Motor neuron (in vitro differentiated cells): ENCODE measurements around the gene RBM12. TPM values are rescaled to one million over a fixed set of nuclear protein-coding genes. Genes with fewer than 3 reads are reported as not detected.

Experiments
- ATAC-seq, 8 experiments: fragments of 200-7000 bp; cut with Tn5 transposase; replicated peaks in 6 of 8; 2 replicates each; pipeline ENCODE4 v1.8.0; 2021; ENCODE audit warnings: mild to moderate bottlenecking in 8 of 8, moderate library complexity in 8 of 8
- H3K27ac ChIP-seq, 2 donors: fragments of 250-450 bp; sonication (Bioruptor Pico); 2 replicates each; pipeline ENCODE4 v1.9.0; 2021; ENCODE audit warnings: antibody characterized with exemption in 2 of 2, mild to moderate bottlenecking in 2 of 2, moderate library complexity in 1 of 2
- H3K4me1 ChIP-seq, 2 donors: fragments of 250-450 bp; sonication (Bioruptor Pico); replicated peaks in 1 of 2; 2 replicates each; pipeline ENCODE4 v1.6.1; 2021; ENCODE audit warnings: antibody characterized with exemption in 2 of 2, mild to moderate bottlenecking in 2 of 2, moderate library complexity in 1 of 2
- H3K4me3 ChIP-seq, 5 donors: fragments of 250-450 bp; sonication (Bioruptor Pico); 2 replicates each; pipeline ENCODE4 v1.9.0; 2021; ENCODE audit warnings: antibody characterized with exemption in 5 of 5, mild to moderate bottlenecking in 5 of 5, moderate library complexity in 4 of 5
- WGBS, 10 experiments: fragments of 450-650 bp; shearing (Covaris generic); methylation state at CpG; one replicate each; pipeline ENCODE4 v1.0.0; 2022; 5-methylcytosine and 5-hydroxymethylcytosine counted together
- in situ Hi-C, 9 experiments: fragments of 400-800 bp; cut with MboI; loops; one replicate each; pipeline ENCODE4 v1.15.0; 2021; ENCODE audit warnings: low sequenced_read_pairs in 9 of 9, low pct_unique_long_range_greater_than_20kb in 2 of 9; ENCODE audit not compliant: unreplicated experiment in 9 of 9
- total RNA-seq, 8 experiments: library from RNA; unstranded; fragments of 300-600 nt; gene quantifications; 2 replicates each; pipeline versions ENCODE4 v1.2.3 to v1.2.4, GENCODE V29; 2022

RBM12 gene
- total RNA-seq, 8 experiments from 2014 or later = 33.1 to 98.0 (median 51.1) TPM

DNA sequence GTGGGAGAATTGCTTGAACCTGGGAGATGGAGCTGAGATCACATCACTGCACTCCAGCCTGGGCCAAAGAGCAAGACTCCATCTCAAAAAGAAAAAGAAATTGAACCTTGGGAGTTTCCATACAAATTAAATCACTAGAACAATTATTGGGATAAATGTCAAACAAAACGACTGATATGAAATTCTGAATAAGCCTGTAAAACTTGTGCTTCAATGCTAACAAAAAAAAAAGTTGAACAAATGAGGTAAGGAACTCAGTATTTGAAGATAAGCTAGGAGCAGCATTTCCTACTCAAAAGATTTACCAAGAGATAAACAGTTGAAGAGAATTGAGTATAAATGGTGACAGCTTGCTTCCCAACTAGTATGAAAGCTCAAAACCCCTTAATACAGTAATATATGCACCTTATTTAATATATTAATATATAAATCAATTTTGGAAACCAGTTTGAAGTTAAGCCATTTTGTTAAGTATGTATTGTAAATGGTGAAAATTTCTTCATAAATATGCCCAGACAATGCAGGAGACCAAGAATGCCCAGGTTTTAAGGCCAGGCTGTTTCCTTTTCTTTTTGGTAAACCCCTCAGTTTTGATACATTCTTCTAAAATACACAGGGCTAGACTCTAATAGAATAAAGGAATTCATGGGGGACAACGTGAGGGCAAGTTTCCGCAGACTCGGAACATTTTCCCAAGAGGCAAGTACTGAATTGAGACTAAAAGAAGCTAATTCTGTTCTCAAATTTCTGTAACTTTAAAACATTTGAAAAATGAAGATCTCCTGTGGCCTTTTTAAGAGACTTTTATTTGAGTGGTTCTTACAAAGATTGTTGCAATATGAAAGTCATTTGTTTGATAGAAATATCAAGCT is 38.4 kb upstream of the RBM12 start:
- Histone ChIP-seq H3K4me1 (peaks cover 7 to 9% of the 10 kb centered on the region in 2 donors), H3K27ac (no peak overlapping the region), H3K4me3 (no peak overlapping the region)
- ATAC-seq = no peak
- in situ Hi-C loops = loop anchor here in 1 of 9 experiments (25.0 kb wide), 1 partner anchor 184 kb away; no protein-coding TSS in a partner anchor
- 29 to 100% (median 71%) methylated on average over 1 to 4 of the region's 4 CpGs for WGBS, 10 experiments

DNA sequence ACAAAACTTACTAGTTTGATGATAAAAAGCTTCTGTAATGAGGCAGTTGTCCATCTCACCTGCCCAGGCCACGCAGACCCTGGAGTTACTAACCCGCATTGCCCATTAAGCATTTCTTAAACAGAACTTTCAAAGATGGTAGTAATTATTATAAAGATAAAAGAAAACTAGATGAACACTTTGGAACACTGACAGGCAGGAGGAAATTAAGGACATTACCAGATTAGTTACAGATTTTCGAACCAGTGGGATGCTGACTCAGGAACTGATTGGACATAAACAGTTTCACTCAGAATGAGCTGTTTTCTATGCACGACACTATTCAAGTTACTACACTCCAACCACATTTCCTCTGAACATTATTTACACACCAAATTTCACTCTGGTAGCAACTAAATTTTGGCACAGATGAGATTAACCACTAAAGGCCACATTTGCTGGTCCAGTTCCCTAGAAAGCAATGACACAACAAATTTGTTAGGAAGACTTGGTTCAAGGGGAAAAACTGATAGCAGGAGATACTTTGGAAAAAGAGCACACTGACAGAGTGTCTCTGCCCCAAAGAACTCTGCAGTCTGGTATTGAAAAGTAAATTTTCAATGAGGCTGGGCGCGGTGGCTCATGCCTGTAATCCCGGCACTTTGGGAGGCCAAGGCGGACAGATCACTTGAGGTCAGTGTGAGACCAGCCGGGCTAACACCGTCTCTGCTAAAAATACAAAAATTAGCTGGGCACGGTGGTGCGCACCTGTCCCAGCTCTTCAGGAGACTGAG is 37.5 kb upstream of the RBM12 start:
- in situ Hi-C loops = loop anchor here in 1 of 9 experiments (25.0 kb wide), 1 partner anchor 185 kb away; no protein-coding TSS in a partner anchor
- Histone ChIP-seq H3K27ac (no peak overlapping the region), H3K4me3 (no peak overlapping the region), H3K4me1 (peaks cover 11 to 12% of the 10 kb centered on the region in 2 donors)
- ATAC-seq = no peak
- 51 to 96% (median 89%) methylated on average over 2 to 12 of the region's 12 CpGs for WGBS, 10 experiments

DNA sequence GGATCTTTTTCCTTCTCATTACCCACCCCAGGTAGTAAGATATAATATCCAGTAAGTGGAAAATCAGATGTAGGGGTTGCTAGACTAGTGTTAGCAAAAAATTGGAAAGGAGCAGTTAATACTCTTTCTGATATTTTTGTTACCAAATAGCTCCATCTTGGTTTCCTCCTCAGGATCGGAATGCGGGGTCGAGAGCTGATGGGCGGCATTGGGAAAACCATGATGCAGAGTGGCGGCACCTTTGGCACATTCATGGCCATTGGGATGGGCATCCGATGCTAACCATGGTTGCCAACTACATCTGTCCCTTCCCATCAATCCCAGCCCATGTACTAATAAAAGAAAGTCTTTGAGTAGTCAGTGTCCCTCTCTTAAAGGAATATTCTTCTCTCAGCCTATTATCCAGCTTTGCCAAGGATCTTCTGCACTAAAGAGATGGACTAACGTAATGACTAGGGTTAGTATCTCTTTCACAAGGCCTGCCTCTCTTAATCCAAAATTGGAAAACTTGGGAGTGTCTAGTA is 36.0 kb upstream of the RBM12 start:
- 66 to 92% (median 82%) methylated on average over 1 to 7 of the region's 7 CpGs; no CpG with 5 or more reads in 3 of the 10 experiments for WGBS, 10 experiments
- Histone ChIP-seq H3K4me1 (peaks cover 11 to 12% of the 10 kb centered on the region in 2 donors), H3K4me3 (peak overlapping the region in 1 of 5 donors; percentile 88), H3K27ac (no peak overlapping the region)
- in situ Hi-C loops = loop anchor here in 1 of 9 experiments (25.0 kb wide), 1 partner anchor 187 kb away; no protein-coding TSS in a partner anchor
- ATAC-seq = no peak

DNA sequence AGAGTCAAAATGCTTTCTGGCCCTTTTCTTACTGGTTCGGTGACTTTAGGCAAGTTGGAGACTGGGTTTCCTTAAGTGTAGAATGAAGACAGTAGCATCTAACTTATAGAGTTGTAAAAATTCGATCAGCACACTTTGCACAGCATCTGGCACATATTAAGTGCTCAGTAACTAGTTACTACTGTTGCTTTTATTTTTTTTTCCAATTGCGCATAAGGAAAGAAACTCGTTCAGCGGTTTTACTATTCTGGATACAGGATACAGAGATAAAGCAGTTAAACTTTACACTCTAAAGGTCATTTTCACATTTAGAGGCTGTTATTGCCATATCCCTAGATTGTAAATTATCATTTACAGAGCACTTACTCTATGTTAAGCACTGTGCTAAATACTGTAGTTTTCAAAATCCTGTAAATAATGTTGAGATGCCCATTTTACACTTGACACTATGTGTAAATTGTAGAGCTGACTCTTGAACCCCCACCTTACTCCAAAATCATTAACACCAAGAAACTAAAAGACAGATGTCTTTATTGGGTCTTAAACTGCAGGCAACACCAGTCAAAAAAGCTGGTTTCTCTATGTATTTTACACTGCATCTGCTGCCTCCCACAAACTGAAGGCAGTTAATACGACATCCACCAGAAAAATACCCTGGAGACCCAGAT is 35.4 kb upstream of the RBM12 start:
- in situ Hi-C loops = loop anchor here in 2 of 9 experiments (25.0 kb wide), 2 partner anchors 187 to 188 kb away; no protein-coding TSS in a partner anchor
- H3K4me3 ChIP-seq = peak overlapping the region; percentile 52 to 91 (median 59)
- H3K27ac ChIP-seq = peak overlapping the region; percentile 81 to 96
- ATAC-seq = no peak
- peaks cover 11 to 12% of the 10 kb centered on the region in 2 donors for H3K4me1 ChIP-seq
- 0 to 36% (median 16%) methylated on average over 4 to 6 of the region's 6 CpGs; no CpG with 5 or more reads in 2 of the 10 experiments for WGBS, 10 experiments

DNA sequence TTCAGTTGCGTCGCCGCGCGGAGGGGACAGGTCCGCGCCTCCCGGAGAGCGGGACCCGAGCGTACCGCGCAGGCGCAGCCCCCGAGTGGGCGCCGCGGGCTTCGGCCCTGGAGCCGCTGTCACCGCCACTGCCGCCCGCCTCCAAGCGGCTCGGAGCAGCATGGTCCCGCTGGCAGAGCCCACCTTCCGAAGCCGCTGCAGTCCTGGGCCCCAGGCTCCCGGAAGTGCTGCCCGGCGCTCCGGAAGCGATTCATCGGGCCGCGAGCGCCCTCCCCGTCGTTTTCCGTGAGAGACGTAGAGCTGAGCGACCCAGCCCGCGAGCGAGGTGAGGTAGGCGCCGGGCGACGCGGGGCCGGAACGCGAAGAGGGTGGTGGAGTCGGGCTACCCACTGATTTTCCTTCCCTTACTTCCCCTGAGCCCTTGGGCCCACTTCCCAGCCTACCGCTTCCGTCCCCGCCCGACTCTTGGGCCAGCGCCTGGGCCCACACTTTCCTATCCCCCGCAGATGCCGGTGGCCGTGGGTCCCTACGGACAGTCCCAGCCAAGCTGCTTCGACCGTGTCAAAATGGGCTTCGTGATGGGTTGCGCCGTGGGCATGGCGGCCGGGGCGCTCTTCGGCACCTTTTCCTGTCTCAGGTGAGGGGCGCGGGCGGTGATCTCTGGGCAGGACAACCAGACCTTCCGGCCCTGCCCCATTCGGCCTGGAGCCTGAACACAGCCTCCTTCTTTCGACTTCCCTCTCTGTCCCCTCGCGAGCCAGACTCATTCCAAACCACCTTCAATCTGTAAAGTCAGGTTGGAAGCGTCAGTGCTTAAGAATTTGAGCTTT is 34.6 kb upstream of the RBM12 start, which contains the start of the genes NFS1 and ROMO1:
Gene NFS1, minus strand, starts transcription at position 226 of the 830 bp plus-strand sequence. Its CDS starts 64 bp downstream, at position 162.
Gene ROMO1, plus strand, starts transcription at position 279 of the 830 bp plus-strand sequence. Its CDS starts 228 bp downstream, at position 507.
- peak; percentile 83 to 98 (median 96) for ATAC-seq
- in situ Hi-C loops = loop anchor here in 1 of 9 experiments (25.0 kb wide), 1 partner anchor 187 kb away; no protein-coding TSS in a partner anchor
- peaks cover 11 to 12% of the 10 kb centered on the region in 2 donors for H3K4me1 ChIP-seq
- peak within 1 kb of the TSS; percentile 52 to 91 (median 59) for H3K4me3 ChIP-seq
- H3K27ac ChIP-seq = peak within 1 kb of the TSS; percentile 81 to 96
- 0 to 3% (median 0%) methylated on average over 1 to 8 of the region's 81 CpGs; no CpG with 5 or more reads in 4 of the 10 experiments for WGBS, 10 experiments

DNA sequence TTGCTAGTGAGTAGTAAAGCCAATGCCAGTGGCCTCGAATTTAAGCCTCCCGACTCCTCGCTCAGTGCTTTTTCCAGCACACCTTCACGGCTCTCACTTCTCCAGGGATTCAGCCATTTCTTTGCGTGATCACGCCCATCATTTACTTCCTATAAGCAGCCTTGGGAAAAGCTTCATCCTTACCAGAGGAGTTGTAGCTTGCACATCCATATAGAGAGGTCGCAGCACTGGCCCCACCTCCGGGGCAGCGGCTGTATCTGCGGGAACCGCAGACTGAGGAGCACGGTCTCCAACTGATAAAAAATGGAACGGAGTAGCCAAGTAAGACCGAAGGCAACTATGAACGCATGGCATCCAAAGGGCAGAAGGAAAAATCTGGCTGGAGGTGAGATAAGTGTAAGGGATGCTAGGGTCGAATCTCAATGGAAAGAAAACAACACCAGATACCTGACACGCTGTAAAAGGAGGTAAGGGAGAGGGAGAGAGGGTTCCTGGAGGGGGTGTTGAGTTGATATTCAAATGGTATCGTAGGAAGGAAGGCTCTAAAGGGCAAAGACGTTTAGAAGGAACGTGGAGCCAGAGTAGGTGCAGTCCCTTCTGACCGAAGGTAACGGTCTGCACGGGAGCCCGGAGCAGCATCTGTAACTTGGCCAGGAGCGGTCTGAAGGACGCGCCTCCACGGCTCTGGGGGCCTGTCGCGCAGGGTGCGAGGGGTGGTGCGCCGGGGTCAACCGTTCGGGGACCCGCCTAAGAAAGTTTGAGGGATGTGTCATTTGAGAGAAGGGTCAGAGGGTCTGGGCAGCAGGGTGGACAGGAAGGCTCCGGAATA is 33.8 kb upstream of the RBM12 start:
- 0 to 20% (median 7%) methylated on average over 5 to 18 of the region's 37 CpGs; no CpG with 5 or more reads in 2 of the 10 experiments for WGBS, 10 experiments
- in situ Hi-C loops = loop anchor here in 1 of 9 experiments (25.0 kb wide), 1 partner anchor 186 kb away; no protein-coding TSS in a partner anchor
- ATAC-seq = peak; percentile 35 to 65 (median 61)
- Histone ChIP-seq H3K27ac (peak overlapping the region; percentile 81 to 96), H3K4me3 (peak overlapping the region; percentile 52 to 91 (median 59)), H3K4me1 (peaks cover 11 to 12% of the 10 kb centered on the region in 2 donors)

DNA sequence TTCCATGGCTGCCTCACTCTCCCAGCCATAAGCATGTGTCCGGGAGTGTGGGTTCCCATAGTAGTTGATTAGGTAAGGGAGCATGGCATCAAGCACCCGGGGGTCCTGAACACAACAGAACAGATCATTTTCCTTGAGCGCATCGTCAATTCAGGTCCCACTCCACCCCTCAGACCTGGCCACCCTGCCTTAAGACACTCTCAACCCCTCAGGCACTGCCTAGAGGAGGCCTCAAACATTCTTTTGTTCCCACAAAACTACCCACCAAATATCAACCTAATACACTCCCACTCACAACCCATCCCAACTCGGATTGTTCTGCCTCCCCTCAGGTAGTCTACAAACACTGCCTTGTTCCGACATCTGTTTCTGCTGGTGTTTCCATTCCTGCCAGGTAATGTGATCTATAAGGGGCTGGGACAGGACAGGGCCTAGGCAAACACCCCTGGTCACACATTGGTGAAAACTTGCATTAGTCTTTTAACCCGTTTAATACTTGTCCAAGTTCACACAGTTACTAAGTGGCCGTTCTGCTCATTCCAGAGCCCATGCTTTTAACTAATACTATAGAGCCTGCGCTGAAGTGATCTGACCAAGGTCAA is 33.1 kb upstream of the RBM12 start:
- 63 to 100% (median 82%) methylated on average over 1 to 7 of the region's 9 CpGs; no CpG with 5 or more reads in 4 of the 10 experiments for WGBS, 10 experiments
- Histone ChIP-seq H3K4me3 (peak overlapping the region; percentile 52 to 91 (median 59)), H3K27ac (no peak overlapping the region), H3K4me1 (peaks cover 11 to 12% of the 10 kb centered on the region in 2 donors)
- ATAC-seq = no peak
- in situ Hi-C loops = loop anchor here in 1 of 9 experiments (25.0 kb wide), 1 partner anchor 185 kb away; no protein-coding TSS in a partner anchor

DNA sequence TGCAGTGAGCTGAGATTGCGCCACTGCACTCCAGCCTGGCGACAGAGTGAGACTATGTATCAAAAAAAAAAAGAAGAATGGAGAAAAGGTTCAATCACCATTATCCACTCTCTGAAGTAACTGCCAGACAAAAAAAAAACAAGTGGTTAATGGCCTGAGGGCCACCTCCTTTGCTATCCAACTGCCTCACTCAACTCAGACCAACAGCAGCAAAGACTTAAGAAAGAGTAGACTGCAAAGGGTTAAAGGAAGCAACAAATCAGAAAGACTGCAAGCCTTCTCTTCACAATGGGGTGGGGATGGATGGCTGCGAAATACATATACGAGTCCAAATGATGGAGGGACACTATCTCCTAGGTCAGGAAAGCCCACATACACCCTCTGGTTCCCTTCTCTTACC is 31.3 kb upstream of the RBM12 start:
- H3K27ac ChIP-seq = no peak overlapping the region
- in situ Hi-C loops = loop anchor here in 1 of 9 experiments (25.0 kb wide), 1 partner anchor 184 kb away; no protein-coding TSS in a partner anchor
- no peak overlapping the region for H3K4me3 ChIP-seq
- 53 to 100% (median 94%) methylated on average over 1 to 4 of the region's 4 CpGs; no CpG with 5 or more reads in 1 of the 10 experiments for WGBS, 10 experiments
- ATAC-seq = no peak
- H3K4me1 ChIP-seq = peaks cover 11 to 12% of the 10 kb centered on the region in 2 donors

DNA sequence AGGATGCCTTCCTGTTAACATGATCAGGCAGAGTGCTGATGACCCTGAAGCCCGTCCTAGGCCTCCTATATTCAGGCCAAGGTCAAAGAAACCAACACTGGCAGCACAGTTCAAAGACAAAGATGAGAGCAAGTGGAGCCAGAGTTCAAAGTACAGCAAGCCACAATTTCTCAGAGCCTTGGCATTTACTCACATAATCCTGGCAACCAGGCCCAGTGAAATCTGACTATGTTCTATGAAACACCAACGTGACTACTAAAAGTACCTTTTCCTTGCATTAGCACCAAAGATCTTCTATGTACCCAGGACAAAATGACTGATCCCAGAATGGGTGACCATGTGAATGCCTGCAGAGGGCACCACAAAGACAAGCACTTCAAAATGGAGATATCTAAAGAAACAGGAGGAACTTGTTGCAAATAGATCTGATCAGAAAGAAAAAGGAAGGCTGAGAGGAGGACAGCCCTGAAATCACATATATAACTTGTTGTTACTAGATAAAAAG is 30.6 kb upstream of the RBM12 start:
- Histone ChIP-seq H3K4me3 (no peak overlapping the region), H3K27ac (no peak overlapping the region), H3K4me1 (peaks cover 7 to 9% of the 10 kb centered on the region in 2 donors)
- no peak for ATAC-seq
- in situ Hi-C loops = loop anchor here in 1 of 9 experiments (25.0 kb wide), 1 partner anchor 183 kb away; no protein-coding TSS in a partner anchor
- WGBS, 10 experiments = 57 to 100% (median 100%) methylated on average over 1 to 2 of the region's 2 CpGs; no CpG with 5 or more reads in 2 of the 10 experiments

DNA sequence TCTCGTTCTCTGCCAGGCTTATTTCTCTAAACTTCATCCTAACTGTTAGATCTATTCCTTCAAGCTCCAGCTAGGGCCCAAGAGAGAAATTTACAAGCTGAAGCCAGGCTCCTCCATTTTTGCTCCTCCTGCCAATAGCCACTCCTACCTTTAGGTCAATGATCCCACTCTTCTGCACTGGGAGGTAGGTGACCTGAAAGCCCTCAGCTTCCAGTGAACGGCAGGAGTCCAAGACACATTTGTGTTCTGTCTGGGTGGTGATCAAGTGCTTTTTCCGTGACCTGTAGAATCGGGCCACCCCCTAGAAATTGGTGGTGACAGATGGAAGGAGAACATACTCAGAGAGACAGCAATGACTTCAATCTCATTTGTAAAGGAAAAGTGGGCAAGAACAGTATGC is 25.6 kb upstream of the RBM12 start:
- H3K4me1 ChIP-seq = no peaks in the 10 kb centered on the region
- in situ Hi-C loops = loop anchor here in 1 of 9 experiments (25.0 kb wide), 1 partner anchor 178 kb away; no protein-coding TSS in a partner anchor
- no peak overlapping the region for H3K27ac ChIP-seq
- ATAC-seq = no peak
- WGBS, 10 experiments = 70 to 100% (median 98%) methylated on average over 1 to 3 of the region's 4 CpGs; no CpG with 5 or more reads in 4 of the 10 experiments
- H3K4me3 ChIP-seq = no peak overlapping the region
